Stimulated activated CD8-positive, alpha-beta memory T cell treated with anti-CD3 and anti-CD28 coated beads, Interleukin-7, amount 100 ng/mL, for 24 hours (primary cell): ENCODE results near the gene MVB12A.

Experiments
- DNase-seq: peaks from one replicate; pipeline ENCODE4 v3.0.0-alpha.2; 2020; ENCODE audit warnings: low read depth

Gene MVB12A

DNA sequence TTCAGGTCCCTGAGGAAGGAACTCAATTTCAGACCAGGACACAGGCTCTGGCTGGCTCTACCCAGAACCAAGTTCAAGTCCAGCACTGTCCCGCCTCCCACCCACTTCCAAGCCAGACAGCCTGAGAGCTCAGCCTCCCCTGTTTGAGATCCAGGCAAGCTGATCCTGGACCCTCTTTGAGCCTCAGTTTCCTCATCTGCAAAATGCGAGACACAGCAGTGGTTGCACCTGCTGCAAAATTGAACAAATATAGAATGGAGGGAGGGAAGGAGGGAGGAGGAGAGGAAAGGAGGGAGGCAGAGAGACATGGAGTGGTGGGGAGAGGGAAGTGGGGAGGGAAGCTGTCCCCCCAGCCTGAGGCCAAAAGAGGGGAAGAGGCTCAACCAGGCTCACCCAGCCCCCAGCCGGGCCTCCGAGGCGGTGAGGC is 27.9 kb downstream of the MVB12A start:
- DNase-seq, result no peak

DNA sequence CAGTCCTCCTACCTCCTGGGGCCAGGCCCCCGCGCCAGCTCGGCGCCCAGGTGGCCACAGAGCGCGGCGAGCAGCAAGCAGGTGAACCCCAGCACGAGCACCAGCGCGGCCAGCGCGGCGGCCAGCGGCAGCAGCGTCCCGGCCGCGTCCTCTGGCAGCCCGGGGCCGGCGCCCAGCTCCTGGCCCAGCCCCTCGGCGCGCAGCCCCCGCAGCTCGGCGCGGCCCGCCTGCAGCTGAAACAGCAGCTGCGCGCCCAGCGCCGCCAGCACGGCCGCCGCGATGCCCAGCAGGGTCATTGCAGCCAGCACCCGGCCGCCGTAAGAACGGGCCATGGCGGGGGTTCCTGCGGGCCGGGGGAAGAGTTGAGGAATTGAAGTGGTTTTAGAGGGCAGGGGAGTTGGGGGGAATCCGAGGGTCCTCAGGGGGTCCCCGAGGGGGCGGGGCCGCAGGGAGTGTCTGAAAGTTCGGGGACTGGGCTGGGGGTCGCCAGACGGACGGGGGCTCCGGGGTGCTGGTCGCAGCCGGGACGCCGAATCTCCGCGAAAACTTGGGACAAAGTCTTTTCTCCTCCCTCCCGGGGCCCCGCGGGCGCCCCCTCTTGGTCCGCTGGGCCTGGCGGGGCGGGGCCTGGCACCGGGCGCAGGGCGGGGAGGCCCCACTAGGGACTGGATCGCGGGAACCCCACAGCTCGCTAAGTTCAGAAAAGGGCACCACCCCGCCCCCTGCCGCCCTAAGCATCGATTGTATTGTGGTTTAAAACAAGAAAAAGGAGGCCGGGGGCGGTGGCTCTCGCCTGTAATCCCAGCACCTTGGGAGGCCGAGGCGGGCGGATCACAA is 28.5 kb downstream of the MVB12A start, which contains the start of gene TMEM221:
TSS of gene TMEM221 (minus strand) at position 538 of the 837 bp plus-strand sequence. CDS start at position 332, 206 bp downstream.
- no peak for DNase-seq

DNA sequence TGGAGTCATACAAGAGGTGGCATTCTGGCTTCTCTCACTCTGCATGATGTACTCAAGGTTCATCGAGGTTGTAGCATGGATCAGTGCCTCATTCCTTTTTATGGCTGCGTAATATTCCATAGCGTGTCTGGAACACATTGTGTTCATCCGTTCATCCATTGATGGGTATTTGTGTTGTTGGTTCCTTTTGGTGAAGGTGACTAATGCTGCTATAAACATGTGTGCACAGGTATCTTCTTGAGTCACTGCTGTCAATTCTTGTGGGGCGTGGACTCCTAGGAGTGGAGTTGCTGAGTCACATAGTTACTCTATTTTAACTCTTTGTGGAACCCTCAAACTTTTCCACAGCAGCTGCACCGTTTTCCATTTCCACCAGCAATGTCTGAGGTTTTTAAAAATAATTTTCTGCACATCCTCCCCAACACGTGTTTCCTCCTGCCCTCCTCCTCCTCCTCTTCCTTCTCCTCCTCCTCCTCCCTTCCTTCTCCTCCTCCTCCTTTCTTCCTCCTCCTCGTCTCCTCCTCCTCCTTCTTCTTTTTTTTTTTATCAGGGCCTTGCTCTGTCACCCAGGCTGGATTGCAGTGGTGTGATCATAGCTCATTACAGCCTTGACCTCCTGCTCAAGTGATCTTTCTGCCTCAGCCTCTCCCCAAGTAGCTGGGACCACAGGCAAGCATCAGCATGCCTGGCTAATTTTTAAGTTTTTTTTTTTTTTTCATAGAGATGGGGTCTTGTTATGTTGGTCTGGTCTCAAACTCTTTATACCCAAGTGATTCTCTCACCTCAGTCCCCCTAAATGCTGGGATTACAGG is 30.6 kb downstream of the MVB12A start:
- DNase-seq, result no peak

- DNase-seq, result no peak
Observed at GRCh38 chr19:17451820-17452219, 32.0 kb downstream of the MVB12A start.

- no peak for DNase-seq
Observed at GRCh38 chr19:17454576-17455071, 34.8 kb downstream of the MVB12A start.

GRCh38 chr19:17455308-17456123 is 35.7 kb downstream of the MVB12A start:
- no peak for DNase-seq

GRCh38 chr19:17456127-17456526 is 36.3 kb downstream of the MVB12A start:
- DNase-seq, result no peak

GRCh38 chr19:17457616-17458015 is 37.8 kb downstream of the MVB12A start:
- no peak for DNase-seq

- no peak for DNase-seq
Observed at GRCh38 chr19:17458970-17459369, 39.1 kb downstream of the MVB12A start.

GRCh38 chr19:17460372-17461230 is 40.8 kb downstream of the MVB12A start, which contains the start of gene NXNL1:
Gene NXNL1, minus strand, starts transcription at chr19:17460926. Its CDS starts 57 bp downstream, at chr19:17460869.
- DNase-seq, result no peak

DNA sequence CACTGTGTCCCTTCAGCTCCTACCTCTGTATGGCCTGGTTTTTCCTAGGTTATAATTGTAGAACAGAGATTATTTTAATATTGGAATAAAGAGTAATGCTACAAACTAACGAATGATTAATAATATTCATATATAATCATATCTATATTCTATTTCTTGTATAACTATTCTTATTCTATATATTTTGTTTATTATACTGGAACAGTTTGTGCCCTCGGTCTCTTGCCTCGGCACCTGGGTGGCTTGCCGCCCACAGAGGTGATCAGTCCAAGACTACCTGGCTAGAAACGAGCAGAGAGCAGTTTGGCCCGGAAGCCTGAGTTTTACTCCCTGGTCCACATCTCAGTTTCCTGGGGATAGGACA is 46.6 kb downstream of the MVB12A start:
- no peak for DNase-seq

- DNase-seq, result no peak
Observed at GRCh38 chr19:17467471-17468301, 47.8 kb downstream of the MVB12A start.

DNA sequence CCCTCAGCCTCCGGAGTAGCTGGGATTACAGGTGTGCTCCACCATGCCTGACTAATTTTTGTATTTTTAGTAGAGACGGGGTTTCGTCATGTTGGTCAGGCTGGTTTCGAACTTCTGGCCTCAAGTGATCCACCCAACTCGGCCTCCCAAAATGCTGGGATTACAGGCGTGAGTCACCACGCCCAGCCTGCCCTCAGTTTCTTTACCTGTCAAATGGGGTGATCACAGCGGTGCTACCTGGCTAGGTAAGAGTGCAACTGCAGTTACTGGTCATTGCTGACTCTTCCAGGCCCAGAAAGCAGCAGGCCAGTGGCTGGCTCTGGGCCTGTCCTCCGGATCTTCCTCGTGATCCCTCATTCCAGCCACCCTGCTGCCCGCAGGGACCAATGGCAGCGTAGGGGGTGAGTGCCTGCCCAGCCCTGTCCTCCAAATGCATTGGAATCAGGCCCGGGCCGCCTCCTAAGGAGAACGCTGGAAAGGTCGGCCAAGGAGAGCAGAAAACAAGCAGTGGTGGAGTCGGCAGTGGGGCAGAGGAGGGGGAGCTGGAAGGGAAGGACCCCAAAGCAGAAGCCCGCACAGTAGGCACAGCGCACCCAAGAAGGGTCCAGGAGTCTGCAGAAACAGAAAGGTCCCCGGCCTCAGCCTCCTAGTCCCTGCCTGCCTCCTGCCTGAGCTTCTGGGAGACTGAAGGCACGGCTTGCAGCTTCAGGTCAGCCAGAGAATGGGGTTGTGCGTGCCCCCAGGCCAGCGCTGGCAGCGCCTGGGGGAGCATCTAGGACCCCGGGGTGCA is 48.6 kb downstream of the MVB12A start:
- no peak for DNase-seq

DNA sequence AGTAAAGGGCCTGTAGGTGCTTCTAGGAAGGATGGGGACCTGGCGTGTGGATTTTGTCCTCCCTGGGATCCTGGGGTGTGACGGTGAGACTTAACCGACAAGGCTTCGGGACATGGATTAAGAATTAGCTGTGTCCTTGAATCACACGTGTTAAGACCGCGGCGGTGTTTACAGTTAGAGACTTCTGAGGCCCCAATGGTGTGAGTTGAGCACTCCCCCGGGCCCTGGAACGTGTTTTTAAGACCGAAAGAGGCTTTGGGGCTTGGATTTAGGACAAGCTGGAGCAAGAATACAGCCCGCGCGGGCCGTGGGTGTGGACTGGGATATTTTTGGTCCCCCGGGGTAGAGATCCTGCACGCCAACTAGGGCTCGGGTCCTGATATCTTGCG is 49.2 kb downstream of the MVB12A start:
- no peak for DNase-seq

GRCh38 chr19:17469481-17470067 is 49.7 kb downstream of the MVB12A start:
- DNase-seq, result peak; percentile 88

DNA sequence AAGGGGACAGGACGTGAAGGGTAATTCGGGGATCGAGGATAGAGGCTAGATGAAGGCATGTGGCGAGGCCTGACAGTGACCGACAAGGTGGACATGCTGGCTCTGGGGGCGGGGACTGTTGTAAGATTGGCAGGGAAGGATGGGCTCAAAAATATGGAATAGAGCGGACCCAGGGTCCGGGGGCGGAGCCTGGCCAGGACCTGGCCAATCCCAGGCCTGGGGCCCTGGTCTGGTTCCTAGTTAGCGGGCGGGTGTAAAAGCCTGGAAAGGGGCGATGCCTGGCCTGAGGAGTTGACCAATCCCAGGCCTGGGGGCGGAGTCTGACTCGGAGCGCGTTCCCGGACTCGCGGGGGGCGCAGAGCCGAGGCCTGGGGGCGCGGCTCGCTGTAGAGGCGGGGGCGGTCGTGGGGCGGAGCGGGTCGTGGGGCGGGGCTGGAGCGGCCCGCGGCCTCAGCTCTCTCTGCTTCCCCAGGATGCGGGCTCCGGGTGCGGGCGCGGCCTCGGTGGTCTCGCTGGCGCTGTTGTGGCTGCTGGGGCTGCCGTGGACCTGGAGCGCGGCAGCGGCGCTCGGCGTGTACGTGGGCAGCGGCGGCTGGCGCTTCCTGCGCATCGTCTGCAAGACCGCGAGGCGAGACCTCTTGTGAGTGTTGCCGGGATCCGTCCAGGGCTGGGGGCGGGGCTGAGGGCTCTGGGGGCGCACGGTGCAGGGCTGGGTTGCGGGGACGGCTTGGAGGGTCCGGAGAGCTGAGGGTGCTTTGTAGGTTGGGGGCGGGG is 50.4 kb downstream of the MVB12A start, which contains the start of gene SLC27A1:
TSS of gene SLC27A1 (plus strand) at position 457 of the 774 bp plus-strand sequence. CDS start at position 474, 17 bp downstream.
- peak; percentile 85 for DNase-seq

GRCh38 chr19:17471410-17472125 is 51.7 kb downstream of the MVB12A start:
- DNase-seq, result no peak
